Left ventricle myocardium superior (tissue), 1 donor: ENCODE measurements around the gene EZH2. TPM values are rescaled to one million over a fixed set of nuclear protein-coding genes. Genes with fewer than 3 reads are reported as not detected.

ENCODE experiments used
- ATAC-seq: fragments of 200-7000 bp; cut with Tn5 transposase; one replicate; pipeline ENCODE4 v1.9.1; 2020; ENCODE audit warnings: mild to moderate bottlenecking, moderate library complexity
- DNase-seq: peaks from one replicate; pipeline ENCODE4 v3.0.0-alpha.2; 2020
- intact Hi-C: fragments of 100-400 bp; cut with micrococcal nuclease; formaldehyde crosslinking; loops from one replicate; pipeline ENCODE4 v1.11.0; 2022
- total RNA-seq: library from RNA; stranded (reverse); fragmentation: NEBNext Ultra II Directional; extraction: Animal tissue kit (Norgen Biotek cat#: 25700); gene quantifications from one replicate; pipeline ENCODE4 v1.2.1, GENCODE V29; 2021
- donor health status: DM: no; HTN: yes; CAD: no; lungs with severe emphysema.

EZH2 gene
- total RNA-seq, 1 donor from 2014 or later = 1.1 TPM

DNA sequence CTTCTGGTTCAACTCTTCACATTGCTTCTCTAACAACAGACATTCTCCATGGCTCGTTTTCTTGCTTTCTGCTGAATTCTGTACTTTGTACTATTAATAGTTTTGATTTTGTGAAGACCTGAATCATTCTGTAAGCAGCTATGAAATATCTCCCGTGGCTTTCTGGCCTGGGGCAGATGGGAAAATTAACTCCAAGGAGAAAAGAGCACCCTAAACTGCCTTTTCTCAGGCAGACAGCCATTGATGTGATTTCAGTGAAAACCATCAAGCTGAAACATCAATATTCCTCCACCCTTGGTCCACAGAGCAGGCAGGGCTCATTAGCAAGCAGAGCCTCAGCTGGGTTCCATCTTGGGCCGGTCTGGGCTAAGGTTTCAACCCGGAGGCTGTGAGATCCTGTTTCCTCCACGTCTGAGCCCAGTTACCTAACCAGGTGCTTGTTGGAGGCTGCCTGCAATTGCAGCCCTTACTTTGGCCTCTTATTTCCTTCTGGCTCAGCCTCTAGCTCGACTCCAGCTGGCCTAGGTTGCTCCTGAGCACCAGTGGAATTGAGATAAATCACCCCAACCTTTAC lies 21.1 kb upstream of the EZH2 start:
- ATAC-seq (no peak), DNase-seq (no peak)
- intact Hi-C loops = no loop called here

DNA sequence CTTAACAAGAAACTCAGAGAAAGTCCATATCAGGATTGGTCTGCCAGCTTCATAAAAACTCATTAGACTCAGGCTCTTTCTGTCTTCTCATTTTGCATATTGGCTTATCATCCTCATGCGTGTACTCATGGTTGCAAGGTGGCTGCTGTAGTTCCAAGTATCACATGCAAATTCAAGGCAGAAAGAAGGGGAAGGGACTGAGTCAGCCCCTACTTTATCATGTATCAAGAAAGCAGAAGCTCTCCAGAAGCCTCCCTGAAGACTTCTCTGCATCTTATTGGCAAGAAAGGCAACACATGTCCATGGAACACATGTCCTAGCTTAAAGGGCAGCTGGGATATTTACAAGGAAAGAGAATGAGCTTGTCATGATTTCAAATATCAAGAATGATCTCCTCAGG lies 19.4 kb upstream of the EZH2 start:
- DNase-seq = no peak
- intact Hi-C loops = no loop called here
- no peak for ATAC-seq

DNA sequence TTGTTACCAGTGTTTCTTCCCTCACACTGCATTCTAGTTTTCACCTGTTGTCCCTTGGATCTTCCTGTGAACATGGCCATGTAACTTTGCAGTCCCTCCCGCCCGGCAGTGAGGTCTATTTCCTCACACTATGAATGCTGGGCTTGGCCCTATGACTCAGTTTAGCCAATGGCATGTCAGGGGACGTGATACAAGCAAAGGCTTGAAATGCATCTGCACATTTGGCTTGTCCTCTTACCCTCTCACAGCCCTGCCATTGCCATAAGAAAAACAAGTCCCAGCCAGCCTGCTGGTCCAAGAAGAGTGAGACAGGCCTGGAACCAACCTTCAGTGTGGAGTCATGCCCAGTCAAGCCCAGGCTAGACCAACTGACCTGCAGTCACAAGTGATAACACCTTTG lies 17.1 kb upstream of the EZH2 start:
- no peak for DNase-seq
- intact Hi-C loops = no loop called here

DNA sequence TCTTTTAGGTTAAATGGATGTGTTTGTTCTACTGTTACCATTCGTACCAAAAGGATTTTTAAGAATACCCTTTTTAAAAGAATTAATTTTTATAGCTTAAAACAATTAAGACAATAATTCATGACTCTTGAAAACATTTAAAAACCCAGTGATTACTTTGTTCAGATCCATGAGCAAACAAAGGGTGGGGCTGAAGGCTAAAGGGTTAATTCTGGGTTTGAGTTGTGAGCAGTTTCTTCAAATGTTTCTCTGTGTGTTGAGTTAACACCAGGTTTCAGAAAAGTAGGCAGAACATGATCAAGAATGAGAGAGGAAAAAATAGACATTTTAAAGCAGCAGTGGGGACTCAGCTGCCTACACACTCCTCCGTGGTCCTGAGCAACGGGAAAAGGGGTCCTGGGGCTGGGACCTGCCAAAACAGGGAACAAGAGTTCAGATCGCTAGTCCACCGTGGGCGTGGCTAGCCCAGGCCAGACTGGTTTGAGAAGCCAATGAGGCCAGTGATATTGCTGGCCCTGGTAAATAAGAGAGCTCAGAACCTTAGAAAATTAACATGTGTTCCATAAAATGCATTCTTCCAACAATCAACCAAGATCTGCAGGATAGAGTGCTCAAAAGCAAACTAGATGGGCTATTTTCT lies 14.9 kb upstream of the EZH2 start:
- DNase-seq (no peak), ATAC-seq (no peak)
- intact Hi-C loops = no loop called here

More for the DNA sequence above, 17.1 kb upstream of the EZH2 start:
- ATAC-seq = no peak

DNA sequence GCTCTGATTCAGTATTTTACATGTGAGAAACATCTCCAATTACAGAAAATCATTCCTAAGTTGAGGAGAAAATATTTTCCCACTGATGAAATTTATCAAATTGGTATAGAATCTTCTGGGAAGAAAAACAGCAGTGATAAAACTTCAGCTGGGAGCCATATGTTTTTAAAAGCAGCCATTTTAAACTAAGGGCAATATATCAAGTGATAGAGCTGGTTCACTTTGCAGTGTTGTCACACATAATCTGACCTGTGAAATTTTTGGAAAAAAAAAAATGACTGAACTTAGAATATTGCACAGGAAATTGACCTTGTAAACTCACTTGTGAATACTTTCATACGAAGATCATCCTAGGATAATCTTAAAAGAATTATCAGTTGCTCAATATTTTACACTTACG lies 10.5 kb upstream of the EZH2 start:
- intact Hi-C loops = no loop called here
- ATAC-seq = no peak
- no peak for DNase-seq

DNA sequence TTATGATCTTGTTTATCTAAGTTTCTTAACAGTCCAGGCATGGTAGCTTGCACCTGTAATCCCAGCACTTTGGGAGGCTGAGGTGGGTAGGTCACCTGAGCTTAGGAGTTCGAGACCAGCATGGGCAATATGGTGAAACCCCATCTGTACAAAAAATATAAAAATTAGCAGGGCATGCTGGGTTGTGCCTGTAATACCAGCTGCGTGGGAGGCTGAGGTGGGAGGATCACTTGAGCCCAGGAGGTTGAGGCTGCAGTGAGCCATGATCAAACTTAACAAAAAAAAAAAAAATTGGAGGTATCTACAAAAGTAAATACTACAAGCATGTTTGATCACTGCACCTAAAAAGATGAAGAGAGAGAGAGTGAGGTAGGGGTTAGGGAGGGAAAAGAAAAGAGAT lies 9.0 kb upstream of the EZH2 start:
- ATAC-seq (no peak), DNase-seq (no peak)
- intact Hi-C loops = no loop called here

DNA sequence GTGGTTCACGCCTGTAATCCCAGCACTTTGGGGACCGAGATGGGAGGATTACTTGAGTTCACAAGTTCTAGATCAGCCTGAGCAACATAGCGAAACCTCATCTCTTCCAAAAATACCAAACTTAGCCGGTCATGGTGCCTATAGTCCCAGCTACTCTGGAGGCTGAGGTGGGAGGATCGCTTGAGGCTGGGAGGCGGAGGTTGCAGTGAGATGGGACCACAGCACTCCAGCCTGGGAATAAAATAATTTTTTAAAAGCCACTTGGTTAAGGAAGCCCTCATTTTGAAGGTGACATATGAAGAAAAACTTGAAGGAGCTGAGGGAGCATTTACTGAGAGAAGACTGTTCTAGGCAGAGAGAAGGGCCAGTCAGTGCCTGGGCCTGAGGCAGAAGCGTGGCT lies 4.2 kb upstream of the EZH2 start:
- intact Hi-C loops = no loop called here
- DNase-seq (no peak), ATAC-seq (no peak)

DNA sequence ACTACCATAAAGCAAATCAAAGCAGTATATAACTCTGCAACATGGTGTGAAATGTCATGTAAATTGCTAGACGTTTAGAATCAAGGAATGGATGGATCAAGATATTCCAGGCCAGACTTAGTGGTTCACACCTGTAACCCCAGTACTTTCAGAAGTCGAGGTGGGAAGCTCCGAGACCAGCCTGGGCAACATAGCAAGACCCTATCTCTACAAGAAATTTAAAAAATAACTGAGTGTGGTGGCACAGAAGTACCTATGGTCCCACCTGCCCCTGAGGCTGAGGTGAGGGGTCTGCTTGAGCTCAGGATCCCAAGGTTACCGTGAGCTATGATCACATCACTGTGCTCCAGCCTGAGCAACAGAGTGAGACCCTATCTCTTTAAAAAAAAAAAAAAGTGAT lies 2.8 kb upstream of the EZH2 start:
- intact Hi-C loops = no loop called here
- DNase-seq (no peak), ATAC-seq (no peak)

DNA sequence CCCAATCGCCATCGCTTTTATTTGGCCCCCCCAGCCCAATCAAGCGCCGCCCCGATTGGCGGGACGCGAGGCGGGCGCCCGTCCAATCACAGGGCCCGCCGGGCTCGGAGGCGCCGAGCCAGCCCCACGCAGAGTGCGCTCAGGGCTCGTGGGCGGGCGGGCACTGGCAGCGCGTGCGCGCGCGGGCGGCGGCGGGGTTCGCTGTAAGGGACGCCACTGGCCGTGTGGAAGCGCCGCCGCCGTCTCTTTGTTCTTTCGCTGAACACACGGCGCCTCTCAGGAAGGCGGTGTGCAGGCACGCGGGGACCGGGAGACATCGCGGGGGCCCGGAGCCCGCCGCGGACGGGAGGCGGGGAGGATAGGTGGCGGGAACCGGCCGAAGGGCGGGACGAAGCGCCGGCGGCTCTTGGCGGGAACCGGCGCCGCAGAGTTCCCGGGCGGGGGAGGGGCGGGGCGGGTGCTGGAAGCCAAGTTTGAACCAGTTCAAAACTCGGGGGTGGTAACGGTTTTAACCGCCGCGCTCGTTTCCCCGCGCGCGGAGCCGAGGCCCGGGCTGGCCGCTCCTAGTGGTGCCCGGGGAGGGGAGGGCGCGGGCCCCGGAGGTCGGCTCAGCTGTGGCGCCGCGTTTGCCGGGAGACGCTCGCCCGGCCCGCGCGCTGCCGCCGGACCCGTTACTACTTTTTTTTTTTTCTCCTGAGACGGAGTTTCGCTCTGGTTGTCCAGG lies 370 bp upstream of the EZH2 start:
- intact Hi-C loops = loop anchor here (2.0 kb wide), 1 partner anchor 56 kb away; no protein-coding TSS in a partner anchor
- ATAC-seq (peak; percentile 100), DNase-seq (peak; percentile 97)

DNA sequence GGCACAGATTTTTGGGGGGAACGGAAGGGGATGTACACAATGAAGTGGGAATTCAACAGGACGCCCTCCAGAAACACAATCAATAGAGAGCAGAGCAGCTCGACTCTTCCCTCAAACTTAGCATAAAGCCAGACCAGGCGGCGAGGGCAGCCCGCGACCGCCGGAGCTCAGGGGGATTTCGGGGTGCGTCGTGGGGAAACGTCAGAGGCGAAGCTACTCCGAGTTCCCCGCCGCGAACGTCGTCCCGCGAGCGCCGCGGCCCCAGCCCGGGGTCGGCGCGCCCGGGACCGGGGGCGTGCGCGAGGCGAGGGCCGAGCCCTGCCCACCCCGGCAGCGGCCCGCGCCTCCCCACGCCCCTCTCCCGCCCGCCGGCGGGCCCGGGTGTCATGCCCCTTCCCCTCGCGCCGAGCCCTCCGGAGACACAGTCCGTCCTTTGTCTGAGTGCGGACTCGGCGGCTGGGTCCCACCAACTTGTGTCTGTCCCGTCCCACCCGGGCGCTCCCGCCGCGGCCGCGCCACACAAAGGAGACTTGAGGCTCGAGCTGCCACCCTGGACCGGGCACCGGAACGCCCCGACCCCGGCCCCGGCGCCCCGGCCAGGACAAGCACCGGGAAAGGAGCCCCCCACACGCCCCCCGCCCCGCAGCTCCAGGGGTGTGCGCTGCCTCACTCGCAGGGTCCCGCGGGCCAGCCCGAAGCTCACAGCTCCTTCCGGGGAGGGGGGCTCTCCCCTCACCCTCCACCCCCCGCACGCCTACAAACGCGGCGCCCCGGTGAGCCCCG lies 634 bp downstream of the EZH2 start:
- intact Hi-C loops = loop anchor here (2.0 kb wide), 1 partner anchor 57 kb away; no protein-coding TSS in a partner anchor
- peak; percentile 63 for DNase-seq

DNA sequence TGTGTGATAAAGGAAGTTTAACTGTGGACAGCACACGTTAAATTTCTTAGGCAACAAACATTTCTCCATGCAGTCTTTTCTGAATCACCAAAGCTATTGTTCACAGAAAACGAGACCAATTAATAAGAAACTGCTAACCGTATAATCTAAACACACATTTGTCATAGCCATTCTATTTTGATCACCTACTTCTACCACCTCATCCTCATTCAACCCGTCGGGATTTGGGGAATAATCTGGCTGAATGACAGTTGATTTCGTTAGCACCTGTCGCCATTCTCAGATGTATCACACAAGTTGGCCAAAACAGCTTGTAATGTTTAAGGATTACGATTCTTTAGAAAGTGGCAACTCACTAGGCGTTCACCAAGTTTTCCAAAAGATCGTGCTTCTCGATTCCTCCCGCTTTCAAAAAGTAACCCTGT lies 1.2 kb downstream of the EZH2 start:
- ATAC-seq (no peak), DNase-seq (no peak)
- intact Hi-C loops = no loop called here

More for the DNA sequence above, 634 bp downstream of the EZH2 start:
- no peak for ATAC-seq

DNA sequence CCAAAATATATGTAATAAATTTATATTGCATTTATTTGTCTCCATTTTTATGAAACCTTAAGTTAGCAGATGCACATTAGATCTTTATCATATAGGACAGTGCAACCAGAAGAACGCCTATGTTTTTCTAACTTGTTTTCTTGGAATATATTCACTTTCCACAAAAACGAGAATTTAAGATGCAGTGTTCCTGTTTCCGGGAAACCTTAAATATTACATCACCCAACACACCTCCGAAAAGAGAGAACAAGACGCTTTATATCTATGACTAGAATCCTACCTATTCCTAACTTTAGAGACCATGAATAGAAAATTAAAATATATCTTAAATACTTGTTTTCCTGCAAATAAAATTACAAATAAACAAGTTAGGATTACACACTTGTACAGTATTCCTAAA lies 1.9 kb downstream of the EZH2 start:
- DNase-seq = no peak
- ATAC-seq = no peak
- intact Hi-C loops = no loop called here

DNA sequence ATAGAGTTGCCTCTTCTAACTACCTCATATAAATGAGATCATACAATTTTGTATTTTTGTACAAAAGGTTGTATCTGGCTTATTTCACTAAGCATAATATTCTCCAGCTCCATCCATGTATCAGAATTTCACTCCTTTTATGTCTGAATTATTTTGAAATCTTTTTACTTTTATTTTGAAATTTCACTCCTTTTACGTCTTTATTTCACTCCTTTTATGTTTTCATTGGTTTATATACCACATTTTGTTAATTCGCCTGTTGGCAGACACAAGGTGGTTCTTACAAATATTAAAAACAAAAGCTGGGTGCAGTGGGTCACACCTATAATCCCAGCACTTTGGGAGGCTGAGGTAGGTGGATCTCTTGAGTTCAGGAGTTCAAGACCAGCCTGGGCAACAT lies 5.8 kb downstream of the EZH2 start:
- ATAC-seq = no peak
- intact Hi-C loops = no loop called here
- DNase-seq = no peak

DNA sequence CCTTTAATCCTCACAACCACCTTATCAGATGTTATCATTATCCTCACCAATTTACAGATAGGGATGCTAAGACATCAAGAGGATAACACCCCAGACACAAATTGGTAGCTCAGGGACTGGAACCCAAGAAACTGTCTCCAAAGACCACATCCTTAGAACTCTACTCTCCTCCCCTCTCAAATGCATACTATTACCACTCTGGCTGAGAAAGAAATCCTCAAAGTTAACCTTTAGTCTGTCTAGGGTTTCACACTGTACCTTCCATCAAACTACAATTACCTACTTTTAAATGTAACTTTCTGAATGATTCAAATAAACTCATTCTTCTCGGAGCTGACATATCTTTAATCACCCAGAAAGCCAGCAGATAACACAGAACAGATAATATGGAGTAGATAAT lies 6.6 kb downstream of the EZH2 start:
- DNase-seq (no peak), ATAC-seq (no peak)
- intact Hi-C loops = no loop called here

DNA sequence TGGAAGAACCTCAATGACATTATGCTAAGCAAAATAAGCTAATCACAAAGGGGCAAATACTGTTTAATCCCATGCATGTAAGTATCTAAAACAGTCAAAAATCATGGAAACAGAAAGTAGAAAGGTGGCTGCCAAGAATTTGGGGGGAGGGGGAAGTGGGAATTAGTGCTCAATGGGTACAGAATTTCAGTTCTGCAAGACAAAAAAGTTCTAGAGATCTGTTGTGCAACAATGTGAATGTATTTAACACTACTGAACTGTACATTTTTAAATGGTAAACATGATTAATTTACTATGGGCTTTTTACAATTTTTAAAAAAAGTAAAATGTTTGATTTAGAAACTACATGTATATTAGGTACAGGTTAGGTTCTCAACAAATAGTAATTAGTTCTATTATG lies 11.9 kb downstream of the EZH2 start:
- intact Hi-C loops = no loop called here
- DNase-seq (no peak), ATAC-seq (no peak)

DNA sequence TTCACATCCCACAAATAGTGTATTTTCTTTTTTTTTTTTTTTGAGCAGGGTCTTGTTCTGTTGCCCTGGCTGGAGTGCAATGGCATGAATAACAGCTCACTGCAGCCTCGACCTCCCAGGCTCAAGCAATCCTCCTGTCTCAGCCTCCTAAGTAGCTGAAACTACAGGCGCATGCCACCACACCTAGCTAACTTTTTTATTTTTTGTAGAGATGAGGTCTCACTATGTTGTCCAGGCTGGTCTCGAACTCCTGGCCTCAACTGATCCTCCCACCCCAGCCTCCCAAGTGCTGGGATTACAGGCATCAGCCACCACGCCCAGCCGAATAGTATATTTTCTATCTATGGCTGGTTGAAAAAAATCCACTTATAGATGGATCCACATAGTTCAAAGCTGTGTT lies 12.5 kb downstream of the EZH2 start:
- no peak for DNase-seq
- no peak for ATAC-seq
- intact Hi-C loops = no loop called here

DNA sequence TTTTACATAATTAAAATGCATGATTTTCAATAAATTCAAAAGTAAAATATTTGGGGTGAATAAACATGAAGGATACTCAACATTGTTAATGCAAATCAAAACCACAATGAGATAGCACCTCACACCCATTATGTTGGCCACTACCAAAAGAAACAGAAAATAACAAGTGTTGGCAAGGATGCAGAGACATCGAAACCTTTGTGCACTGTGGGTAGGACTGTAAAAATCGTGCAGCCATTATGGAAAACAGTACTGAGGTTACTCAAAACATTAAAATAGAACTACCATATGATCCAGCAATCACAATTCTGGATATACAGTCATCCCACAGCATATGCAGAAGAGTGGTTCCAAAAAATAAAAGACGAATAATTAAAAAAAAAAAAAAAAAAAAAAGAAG lies 13.1 kb downstream of the EZH2 start:
- intact Hi-C loops = no loop called here
- no peak for DNase-seq
- no peak for ATAC-seq

DNA sequence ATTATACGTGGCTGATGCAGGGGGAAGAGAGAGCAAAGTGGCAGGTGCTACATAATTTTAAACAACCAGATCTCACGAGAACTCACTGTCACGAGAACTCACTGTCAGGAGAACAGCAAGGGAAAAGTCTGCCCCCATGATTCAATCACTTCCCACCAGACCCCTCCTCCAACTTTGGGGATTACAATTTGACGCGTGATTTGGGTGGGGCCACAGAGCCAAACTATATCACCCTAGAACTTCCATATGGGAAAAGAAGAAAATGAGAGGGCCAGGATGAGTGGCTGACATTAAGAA lies 15.8 kb downstream of the EZH2 start:
- no peak for ATAC-seq
- intact Hi-C loops = no loop called here

DNA sequence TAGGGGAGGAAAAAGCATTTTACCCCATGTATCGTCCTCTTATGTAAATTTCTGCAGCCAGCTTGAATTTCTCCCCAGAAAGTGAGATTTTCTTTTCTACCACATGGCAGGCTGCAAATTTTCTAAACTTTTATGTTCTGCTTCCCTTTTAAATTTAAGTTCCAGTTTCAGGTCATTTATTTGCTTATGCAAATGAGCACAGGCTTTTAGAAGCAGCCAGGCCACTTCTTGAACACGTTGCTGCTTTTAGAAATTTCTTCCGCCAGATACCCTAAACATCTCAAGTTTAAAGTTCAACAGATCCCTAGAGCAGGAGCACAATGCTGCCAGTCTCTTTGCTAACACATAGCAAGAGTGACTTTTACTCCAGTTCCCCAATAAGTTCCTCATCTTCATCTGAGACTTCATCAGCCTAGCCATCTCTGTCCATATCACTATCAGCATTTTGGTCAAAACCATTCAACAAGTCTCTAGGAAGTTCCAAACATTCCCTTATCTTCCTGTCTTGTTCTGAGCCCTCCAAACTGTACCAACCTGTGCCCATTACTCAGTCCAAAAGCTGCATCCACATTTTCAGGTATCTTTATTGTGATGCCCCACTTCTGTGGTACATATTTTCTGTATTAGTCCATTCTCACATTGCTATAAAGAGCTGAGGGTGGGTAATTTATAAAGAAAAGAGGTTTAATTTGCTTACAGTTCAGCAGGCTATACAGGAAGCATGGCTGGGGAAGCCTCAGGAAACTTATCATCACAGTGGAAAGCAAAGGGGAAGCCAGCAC lies 16.3 kb downstream of the EZH2 start:
- DNase-seq = no peak
- intact Hi-C loops = no loop called here
- ATAC-seq = no peak

More for the DNA sequence above, 15.8 kb downstream of the EZH2 start:
- no peak for DNase-seq
